Measurements from ENCODE around the gene KLHL17. TPM values are rescaled to one million over a fixed set of nuclear protein-coding genes. Genes with fewer than 3 reads are reported as not detected.

The KLHL17 gene
- total and polyA plus RNA-seq, 10 of the 15 experiments (the other 5 are each of a cell fraction or from before 2014, with no cell fraction given), result 0.03 to 30.6 (median 5.3) TPM

DNA sequence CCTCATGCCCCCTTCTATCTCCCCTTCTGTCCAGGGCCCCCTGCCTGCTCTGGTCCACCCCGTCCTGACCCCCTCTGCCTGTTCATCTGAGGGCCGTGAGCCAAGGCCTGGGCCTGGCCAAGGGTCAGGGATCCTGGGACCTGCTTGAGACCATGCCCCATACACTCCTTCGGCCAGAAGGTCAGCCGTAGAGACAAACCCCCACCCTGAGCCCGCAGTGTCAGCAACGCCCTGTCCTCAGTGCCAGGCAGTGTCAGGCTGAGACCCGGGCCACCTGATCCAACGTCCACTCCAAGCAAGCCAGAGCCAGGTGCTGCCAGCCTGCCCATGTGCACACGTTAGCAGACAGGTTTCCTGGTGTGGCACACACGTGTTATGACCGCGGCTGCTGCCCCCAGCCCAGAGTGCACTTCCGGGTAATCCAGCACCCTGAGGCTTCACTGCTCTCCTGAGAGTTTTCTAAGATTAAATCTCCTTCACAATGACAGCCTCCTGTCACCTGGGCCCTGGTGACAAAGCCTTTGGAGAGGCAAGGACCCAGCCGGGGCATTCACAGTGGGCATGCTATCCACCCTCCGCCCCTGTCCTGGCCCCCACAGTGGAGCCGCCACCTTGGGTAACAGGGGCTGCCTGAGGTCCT, 46.8 kb upstream of the KLHL17 start:
- RAD21 ChIA-PET (ENCODE audit: unreplicated experiment), result no interaction called here
- H3K9me3 ChIP-seq (replicated peaks; ENCODE audit: control insufficient read depth, insufficient read depth, low read length), result no peaks in the 10 kb centered on the region
- no peak overlapping the region for H3K4me2 ChIP-seq (ENCODE audit: control insufficient read depth, insufficient read depth)
- TF ChIP-seq HDGF (IDR thresholded peaks at IDR 0.05) (no peak), SMAD1 (IDR thresholded peaks at IDR 0.05; ENCODE audit: low read depth, partially characterized antibody) (no peak), CREB1 (IDR thresholded peaks at IDR 0.05; ENCODE audit: low read depth) (no peak), MYB (IDR thresholded peaks at IDR 0.05; ENCODE audit: borderline replicate concordance, low read depth, low read length) (no peak), GABPA (IDR thresholded peaks at IDR 0.05; ENCODE audit: low read depth) (no peak), HDAC6 (IDR thresholded peaks at IDR 0.05; ENCODE audit: unreplicated experiment) (no peak), STAT1 (conservative IDR thresholded peaks at IDR 0.05) (no peak), BHLHE40 (IDR thresholded peaks at IDR 0.05; ENCODE audit: borderline replicate concordance in 1 of 2, low read depth in 2 of 2, low read length in 1 of 2) (no peak), FOXK2 (IDR thresholded peaks at IDR 0.05) (no peak), CHD4 (IDR thresholded peaks at IDR 0.05) (no peak), NR2C2 (IDR thresholded peaks at IDR 0.05; ENCODE audit: borderline replicate concordance, control insufficient read depth, insufficient read length, low read depth) (no peak), KLF5 (IDR thresholded peaks at IDR 0.05; ENCODE audit: partially characterized antibody) (no peak), EED (IDR thresholded peaks at IDR 0.05; ENCODE audit: low read depth) (no peak), CBFB (IDR thresholded peaks at IDR 0.05; ENCODE audit: low read depth) (no peak), EZH2 (IDR thresholded peaks at IDR 0.05; ENCODE audit: borderline replicate concordance, control insufficient read depth, low read depth, low read length) (no peak)
- TF ChIP-seq, protein P1, sequence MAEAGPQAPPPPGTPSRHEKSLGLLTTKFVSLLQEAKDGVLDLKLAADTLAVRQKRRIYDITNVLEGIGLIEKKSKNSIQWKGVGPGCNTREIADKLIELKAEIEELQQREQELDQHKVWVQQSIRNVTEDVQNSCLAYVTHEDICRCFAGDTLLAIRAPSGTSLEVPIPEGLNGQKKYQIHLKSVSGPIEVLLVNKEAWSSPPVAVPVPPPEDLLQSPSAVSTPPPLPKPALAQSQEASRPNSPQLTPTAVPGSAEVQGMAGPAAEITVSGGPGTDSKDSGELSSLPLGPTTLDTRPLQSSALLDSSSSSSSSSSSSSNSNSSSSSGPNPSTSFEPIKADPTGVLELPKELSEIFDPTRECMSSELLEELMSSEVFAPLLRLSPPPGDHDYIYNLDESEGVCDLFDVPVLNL (IDR thresholded peaks at IDR 0.05; ENCODE audit: low read depth, low read length), result no peak
- TF ChIP-seq, protein P2, sequence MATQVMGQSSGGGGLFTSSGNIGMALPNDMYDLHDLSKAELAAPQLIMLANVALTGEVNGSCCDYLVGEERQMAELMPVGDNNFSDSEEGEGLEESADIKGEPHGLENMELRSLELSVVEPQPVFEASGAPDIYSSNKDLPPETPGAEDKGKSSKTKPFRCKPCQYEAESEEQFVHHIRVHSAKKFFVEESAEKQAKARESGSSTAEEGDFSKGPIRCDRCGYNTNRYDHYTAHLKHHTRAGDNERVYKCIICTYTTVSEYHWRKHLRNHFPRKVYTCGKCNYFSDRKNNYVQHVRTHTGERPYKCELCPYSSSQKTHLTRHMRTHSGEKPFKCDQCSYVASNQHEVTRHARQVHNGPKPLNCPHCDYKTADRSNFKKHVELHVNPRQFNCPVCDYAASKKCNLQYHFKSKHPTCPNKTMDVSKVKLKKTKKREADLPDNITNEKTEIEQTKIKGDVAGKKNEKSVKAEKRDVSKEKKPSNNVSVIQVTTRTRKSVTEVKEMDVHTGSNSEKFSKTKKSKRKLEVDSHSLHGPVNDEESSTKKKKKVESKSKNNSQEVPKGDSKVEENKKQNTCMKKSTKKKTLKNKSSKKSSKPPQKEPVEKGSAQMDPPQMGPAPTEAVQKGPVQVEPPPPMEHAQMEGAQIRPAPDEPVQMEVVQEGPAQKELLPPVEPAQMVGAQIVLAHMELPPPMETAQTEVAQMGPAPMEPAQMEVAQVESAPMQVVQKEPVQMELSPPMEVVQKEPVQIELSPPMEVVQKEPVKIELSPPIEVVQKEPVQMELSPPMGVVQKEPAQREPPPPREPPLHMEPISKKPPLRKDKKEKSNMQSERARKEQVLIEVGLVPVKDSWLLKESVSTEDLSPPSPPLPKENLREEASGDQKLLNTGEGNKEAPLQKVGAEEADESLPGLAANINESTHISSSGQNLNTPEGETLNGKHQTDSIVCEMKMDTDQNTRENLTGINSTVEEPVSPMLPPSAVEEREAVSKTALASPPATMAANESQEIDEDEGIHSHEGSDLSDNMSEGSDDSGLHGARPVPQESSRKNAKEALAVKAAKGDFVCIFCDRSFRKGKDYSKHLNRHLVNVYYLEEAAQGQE (IDR thresholded peaks at IDR 0.05; ENCODE audit: low read depth, low read length), result no peak
- TF ChIP-seq, protein P3, sequence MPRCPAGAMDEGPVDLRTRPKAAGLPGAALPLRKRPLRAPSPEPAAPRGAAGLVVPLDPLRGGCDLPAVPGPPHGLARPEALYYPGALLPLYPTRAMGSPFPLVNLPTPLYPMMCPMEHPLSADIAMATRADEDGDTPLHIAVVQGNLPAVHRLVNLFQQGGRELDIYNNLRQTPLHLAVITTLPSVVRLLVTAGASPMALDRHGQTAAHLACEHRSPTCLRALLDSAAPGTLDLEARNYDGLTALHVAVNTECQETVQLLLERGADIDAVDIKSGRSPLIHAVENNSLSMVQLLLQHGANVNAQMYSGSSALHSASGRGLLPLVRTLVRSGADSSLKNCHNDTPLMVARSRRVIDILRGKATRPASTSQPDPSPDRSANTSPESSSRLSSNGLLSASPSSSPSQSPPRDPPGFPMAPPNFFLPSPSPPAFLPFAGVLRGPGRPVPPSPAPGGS (IDR thresholded peaks at IDR 0.05; ENCODE audit: borderline replicate concordance, insufficient read depth, low read depth, low read length, poor library complexity, severe bottlenecking), result no peak
- H4K20me1 ChIP-seq (ENCODE audit: control insufficient read depth, insufficient read depth), result no peaks in the 10 kb centered on the region; the same call in 1 of the 2 replicates
- no peak overlapping the region for H3K4me3 ChIP-seq
- no peak overlapping the region for H3K9ac ChIP-seq (ENCODE audit: control insufficient read depth, insufficient read depth, low read length)
- FAIRE-seq (no peak), DNase-seq (ENCODE audit: low read depth, low spot score) (no peak), ATAC-seq (no peak)
- no peak overlapping the region for H2AFZ ChIP-seq (ENCODE audit: control insufficient read depth, low read depth, low read length)
- no peaks in the 10 kb centered on the region for H3K79me2 ChIP-seq (ENCODE audit: control insufficient read depth, insufficient read depth, low read length)
- CTCF ChIA-PET, result no interaction called here
- 25% methylated on average over 16 of the region's 16 CpGs for WGBS (ENCODE audit: insufficient coverage, insufficient replicate concordance, low lambda C conversion rate, missing lambda C conversion rate)
- in situ Hi-C loops (cut with MboI) (no loop called here), intact Hi-C loops (cut with micrococcal nuclease; ENCODE audit: unreplicated experiment) (no loop called here)
- POLR2A ChIA-PET, result no interaction called here
- H3K27me3 ChIP-seq (replicated peaks in 1 of 2; ENCODE audit: control insufficient read depth in 2 of 2, insufficient read depth in 2 of 2, low read length in 1 of 2), result no peaks in the 10 kb centered on the region; a peak in 3 of 4 replicates
- H3K36me3 ChIP-seq (ENCODE audit: control insufficient read depth in 2 of 2, insufficient read depth in 2 of 2, low read length in 1 of 2), result no peaks in the 10 kb centered on the region
- H3K4me1 ChIP-seq (ENCODE audit: control insufficient read depth, insufficient read depth, low read length), result no peaks in the 10 kb centered on the region
- BruUV-seq (replicated peaks), result no TSS peak
- no peak overlapping the region for H3K27ac ChIP-seq (ENCODE audit: control insufficient read depth, insufficient read depth)
- SMC1A ChIA-PET (ENCODE audit: uncharacterized antibody, unreplicated experiment), result no interaction called here
